HG03432 (cell line): ENCODE results near the gene DUSP6.

Source experiments
- ATAC-seq: cut with Tn5 transposase; IDR thresholded peaks from one replicate; pipeline ENCODE4 v1.9.1; 2021; ENCODE audit warnings: mild to moderate bottlenecking, moderate library complexity; ENCODE audit not compliant: unreplicated experiment

DUSP6 gene

GRCh38 chr12:89352492-89353187 lies at the start of gene DUSP6:
TSS of gene DUSP6 (minus strand) at chr12:89352501. CDS start at chr12:89352039, 462 bp downstream.
- peak; percentile 46 for ATAC-seq

- ATAC-seq = no peak
Measured at GRCh38 chr12:89401433-89402058, 49.2 kb upstream of the DUSP6 start.

GRCh38 chr12:89400415-89400814 lies 48.1 kb upstream of the DUSP6 start:
- ATAC-seq = no peak

GRCh38 chr12:89395712-89396111 lies 43.4 kb upstream of the DUSP6 start:
- no peak for ATAC-seq

- ATAC-seq = no peak
Measured at GRCh38 chr12:89393551-89394121, 41.3 kb upstream of the DUSP6 start.

GRCh38 chr12:89392391-89392790 lies 40.1 kb upstream of the DUSP6 start:
- no peak for ATAC-seq

GRCh38 chr12:89391726-89392336 lies 39.5 kb upstream of the DUSP6 start:
- no peak for ATAC-seq

- no peak for ATAC-seq
Measured at GRCh38 chr12:89390802-89391673, 38.7 kb upstream of the DUSP6 start.

- peak; percentile 69 for ATAC-seq
Measured at GRCh38 chr12:89389755-89390661, 37.7 kb upstream of the DUSP6 start.

- ATAC-seq = no peak
Measured at GRCh38 chr12:89386138-89386537, 33.8 kb upstream of the DUSP6 start.

GRCh38 chr12:89384807-89385206 lies 32.5 kb upstream of the DUSP6 start:
- ATAC-seq = no peak

- no peak for ATAC-seq
Measured at GRCh38 chr12:89384050-89384758, 31.9 kb upstream of the DUSP6 start.

- ATAC-seq = no peak
Measured at GRCh38 chr12:89383235-89384049, 31.1 kb upstream of the DUSP6 start.

- no peak for ATAC-seq
Measured at GRCh38 chr12:89382328-89382727, 30.0 kb upstream of the DUSP6 start.

GRCh38 chr12:89379839-89380467 lies 27.7 kb upstream of the DUSP6 start:
- no peak for ATAC-seq

- ATAC-seq = no peak
Measured at GRCh38 chr12:89379148-89379838, 27.0 kb upstream of the DUSP6 start.

GRCh38 chr12:89376844-89377243 lies 24.5 kb upstream of the DUSP6 start:
- no peak for ATAC-seq
